Left renal pelvis (tissue), 4 donors: ENCODE measurements around the gene DTL. TPM values are rescaled to one million over a fixed set of nuclear protein-coding genes. Genes with fewer than 3 reads are reported as not detected.

Source experiments
- DNase-seq, 4 donors: peaks; one replicate each; pipeline ENCODE4 v3.0.0-alpha.2; 2013; ENCODE audit warnings: low read depth in 4 of 4, low spot score in 3 of 4
- polyA plus RNA-seq, 4 donors: library from polyadenylated mRNA; unstranded; fragments of 120-200 nt; gene quantifications; one replicate each; pipeline ENCODE4 v1.2.1, GENCODE V29; 2013; ENCODE audit not compliant: insufficient read length in 4 of 4

The DTL gene
- polyA plus RNA-seq, 4 donors, result 17.8 to 22.0 (median 20.5) TPM

- DNase-seq, result no peak
These were observed 89.4 kb downstream of the DTL start for GRCh38 chr1:212124690-212125582.

DNA sequence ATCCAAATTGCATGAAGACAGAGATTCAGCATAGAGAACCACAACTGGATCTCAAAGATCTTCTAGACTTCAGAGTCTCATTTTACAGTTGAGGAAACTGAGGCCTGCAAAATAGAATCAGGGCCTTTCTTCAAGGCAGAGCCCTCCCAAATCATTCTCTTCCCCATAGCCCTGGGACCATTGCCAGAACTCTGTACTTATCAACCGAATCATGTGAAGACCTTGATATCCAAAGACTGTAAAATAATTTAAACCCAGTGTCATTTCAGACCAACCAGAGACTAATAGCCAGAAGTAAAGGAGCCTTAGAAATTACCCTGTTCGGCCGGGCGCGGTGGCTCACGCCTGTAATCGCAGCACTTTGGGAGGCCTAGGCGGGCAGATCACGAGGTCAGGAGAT, 90.1 kb downstream of the DTL start:
- DNase-seq, result no peak

- no peak for DNase-seq
These were observed 91.7 kb downstream of the DTL start for GRCh38 chr1:212127221-212127620.

GRCh38 chr1:212129781-212130180, 94.2 kb downstream of the DTL start:
- DNase-seq, result no peak

- DNase-seq, result no peak
These were observed 96.5 kb downstream of the DTL start for GRCh38 chr1:212132025-212132424.

GRCh38 chr1:212133319-212133718, 97.8 kb downstream of the DTL start:
- DNase-seq, result no peak

DNA sequence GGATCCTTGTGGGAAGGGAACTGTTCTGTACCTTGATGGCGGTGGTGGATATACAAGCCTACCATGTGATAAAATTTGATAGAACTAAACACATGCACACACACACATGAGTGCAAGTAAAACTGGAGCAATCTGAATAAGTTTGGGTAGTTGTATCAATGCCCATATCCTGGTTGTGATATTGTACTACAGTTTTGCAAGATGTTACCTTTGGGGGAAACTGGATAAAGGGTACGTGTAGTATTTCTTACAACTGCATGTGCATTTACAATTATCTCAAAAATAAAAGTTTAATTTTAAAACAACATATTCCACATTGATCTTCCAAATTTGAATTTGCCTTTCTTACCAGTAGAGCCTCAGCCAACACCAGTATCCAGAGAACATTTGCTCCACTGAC, 99.6 kb downstream of the DTL start:
- DNase-seq, result no peak

DNA sequence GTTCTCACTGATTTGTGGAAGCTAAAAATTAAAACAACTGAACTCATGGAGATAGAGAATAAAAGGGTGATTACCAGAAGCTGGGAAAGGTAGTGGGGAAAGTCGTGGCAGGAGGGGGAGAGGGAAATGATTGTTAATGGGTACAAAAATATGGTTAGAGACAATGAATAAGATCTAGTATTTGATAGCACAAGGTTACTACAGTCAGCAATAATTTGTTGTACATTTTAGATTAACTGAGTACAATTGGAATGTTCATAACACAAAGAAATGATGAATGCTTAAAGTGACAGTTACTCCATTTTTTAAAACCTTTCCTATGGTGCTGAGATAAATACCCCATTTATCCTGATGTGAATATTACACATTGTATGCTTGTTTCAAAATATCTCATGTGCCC, 102.3 kb downstream of the DTL start:
- no peak for DNase-seq

- DNase-seq, result no peak
These were observed 102.9 kb downstream of the DTL start for GRCh38 chr1:212138457-212138856.

- no peak for DNase-seq
These were observed 104.1 kb downstream of the DTL start for GRCh38 chr1:212139526-212140135.

- no peak for DNase-seq
These were observed 105.9 kb downstream of the DTL start for GRCh38 chr1:212141404-212141803.

DNA sequence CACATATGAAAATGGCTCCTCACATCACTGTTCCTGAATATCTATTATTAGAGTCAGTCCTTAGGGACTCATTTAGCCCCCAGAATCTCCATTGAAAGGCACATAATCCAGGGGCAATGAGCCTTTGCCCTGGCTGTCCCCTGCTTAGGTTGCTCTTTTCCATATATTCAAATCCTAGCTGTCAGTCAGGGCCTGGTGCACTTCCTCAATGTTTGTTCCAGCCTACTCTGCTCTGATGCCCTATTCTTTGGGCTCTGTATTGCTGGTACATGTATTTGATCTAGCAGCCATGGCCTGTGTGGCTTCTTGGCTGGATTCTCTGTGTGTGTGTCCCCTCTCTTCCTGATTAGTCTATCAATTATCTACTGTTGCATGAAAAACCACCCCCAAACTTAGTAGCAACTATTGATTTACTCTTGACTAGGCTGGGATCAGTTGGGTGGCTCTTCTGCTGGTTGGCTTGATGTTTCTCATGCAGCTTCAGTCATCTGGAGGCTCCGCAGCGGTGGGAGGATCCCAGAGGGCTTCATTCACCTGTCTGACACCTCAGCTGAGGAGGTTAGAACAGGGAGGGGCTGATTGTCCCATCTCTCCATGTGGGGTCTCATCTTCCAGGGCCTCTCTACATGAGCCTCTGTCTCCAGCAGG, 107.5 kb downstream of the DTL start:
- DNase-seq, result no peak

GRCh38 chr1:212147581-212148033, 112.1 kb downstream of the DTL start:
- no peak for DNase-seq

GRCh38 chr1:212149566-212149965, 114.0 kb downstream of the DTL start:
- DNase-seq, result no peak

GRCh38 chr1:212152308-212152693, 116.8 kb downstream of the DTL start:
- DNase-seq, result no peak

DNA sequence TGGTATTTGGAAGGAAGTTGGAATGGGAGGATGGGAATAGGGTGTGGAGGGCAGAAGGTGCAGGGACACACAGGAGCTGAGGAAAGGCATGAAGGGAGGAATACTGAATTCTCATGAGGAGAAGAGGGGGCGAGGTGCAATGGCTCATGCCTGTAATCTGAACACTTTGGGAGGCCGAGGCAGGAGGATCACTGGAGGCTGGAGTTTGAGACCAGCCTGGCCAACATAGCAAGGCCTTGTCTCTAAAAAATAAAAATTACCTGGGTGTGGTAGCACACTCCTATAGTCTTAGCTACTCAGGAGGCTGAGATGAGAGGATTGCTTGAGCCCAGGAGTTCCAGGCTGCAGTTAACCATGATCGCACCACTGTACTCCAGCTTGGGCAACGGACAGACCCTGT, 117.3 kb downstream of the DTL start:
- no peak for DNase-seq

DNA sequence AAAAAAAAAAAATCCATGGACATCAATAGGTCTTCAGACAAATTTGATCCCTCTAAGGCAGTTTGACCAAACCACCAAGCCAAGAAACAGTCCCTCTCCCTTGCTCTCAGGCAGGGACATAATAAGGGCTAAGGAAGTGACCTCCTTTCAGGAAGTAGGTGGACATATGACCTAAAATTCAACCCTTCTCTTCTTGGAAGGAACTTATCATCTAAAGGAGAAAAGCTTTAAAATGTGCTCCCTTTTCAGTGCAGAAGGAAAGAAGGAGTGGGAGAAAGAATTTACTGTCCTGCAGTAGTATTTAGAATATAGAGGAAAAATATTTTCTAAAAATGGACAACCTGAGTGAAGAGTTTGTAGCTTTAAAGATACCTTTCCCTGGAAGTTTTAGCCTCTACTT, 118.1 kb downstream of the DTL start:
- DNase-seq, result no peak

Other genes starting within 250 kb of the DTL start
- gene LPGAT1, start 205.0 kb upstream of the DTL start, polyA plus RNA-seq, result 10 to 100 TPM; 23.5 to 28.9 (median 27.6) TPM
- gene INTS7, start 191 bp upstream of the DTL start, polyA plus RNA-seq, result 10 to 100 TPM; 16.1 to 20.3 (median 19.4) TPM
- gene PPP2R5A, start 249.7 kb downstream of the DTL start, polyA plus RNA-seq, result 10 to 100 TPM; 23.5 to 43.1 (median 35.2) TPM